GM12878 (cell line): ENCODE results near the gene HDAC7. TPM values are rescaled to one million over a fixed set of nuclear protein-coding genes. Genes with fewer than 3 reads are reported as not detected.
A peak's percentile ranks its signal among the peaks of the same experiment; 100 is the strongest.

Source experiments
- BCL11A ChIP-seq: IDR thresholded peaks from 2 replicates; pipeline ENCODE4 v1.6.1; 2011; ENCODE audit warnings: low read depth, low read length
- CBFB ChIP-seq: IDR thresholded peaks from 2 replicates; pipeline ENCODE4 v1.6.1; 2016; ENCODE audit warnings: antibody characterized with exemption, low read depth
- CEBPB ChIP-seq, 2 experiments: fragments of 150-350 bp in 1 of 2; IDR thresholded peaks; 2 replicates each; pipeline ENCODE4 v1.6.1; 2012 to 2014; ENCODE audit warnings: low read depth in 2 of 2, low read length in 2 of 2, borderline replicate concordance in 1 of 2, inconsistent platforms in 1 of 2
- CHD2 ChIP-seq: IDR thresholded peaks from 2 replicates; pipeline ENCODE4 v1.6.1; 2011; ENCODE audit warnings: low read depth, low read length, improper control_type of control experiment, borderline replicate concordance
- EGR1 ChIP-seq, 2 experiments: IDR thresholded peaks; 1 replicate in 1 of 2; 2 replicates in 1 of 2; pipeline ENCODE4 v1.6.1; 2011 to 2012; ENCODE audit warnings: low read depth in 2 of 2, low read length in 2 of 2, borderline replicate concordance in 1 of 2, mild to moderate bottlenecking in 1 of 2, moderate library complexity in 1 of 2
- ESRRA ChIP-seq: IDR thresholded peaks from 2 replicates; pipeline ENCODE4 v1.6.1; 2012; ENCODE audit warnings: mild to moderate bottlenecking, low read length, improper control_type of control experiment
- ETV6 ChIP-seq, 2 experiments: fragments of 450-650 bp in 1 of 2; IDR thresholded peaks in 1 of 2; conservative IDR thresholded peaks in 1 of 2; 2 replicates each; pipeline ENCODE4 v1.6.1; 2014; ENCODE audit warnings: antibody characterized with exemption in 1 of 2, borderline replicate concordance in 1 of 2, low read depth in 1 of 2, mild to moderate bottlenecking in 1 of 2, moderate library complexity in 1 of 2
- FOXK2 ChIP-seq: fragments of 450-650 bp; IDR thresholded peaks from 2 replicates; pipeline ENCODE4 v1.6.1; 2017; ENCODE audit warnings: mild to moderate bottlenecking, moderate library complexity
- HCFC1 ChIP-seq: fragments of 150-350 bp; IDR thresholded peaks from 2 replicates; pipeline ENCODE4 v1.6.1; 2014; ENCODE audit warnings: low read length
- MEF2A ChIP-seq: IDR thresholded peaks from 2 replicates; pipeline ENCODE4 v1.6.1; 2011; ENCODE audit warnings: low read depth, mild to moderate bottlenecking, low read length, moderate library complexity; ENCODE audit not compliant: insufficient read depth
- MTA2 ChIP-seq: fragments of 450-650 bp; IDR thresholded peaks from 2 replicates; pipeline ENCODE4 v1.6.1; 2016; ENCODE audit warnings: low read depth, mild to moderate bottlenecking, moderate library complexity
- MXI1 ChIP-seq: fragments of 150-350 bp; IDR thresholded peaks from 2 replicates; pipeline ENCODE4 v1.6.1; 2011; ENCODE audit warnings: low read depth, mild to moderate bottlenecking, inconsistent platforms, low read length, improper control_type of control experiment
- MYB ChIP-seq: fragments of 150-350 bp; IDR thresholded peaks from 2 replicates; pipeline ENCODE4 v1.6.1; 2014; ENCODE audit warnings: mild to moderate bottlenecking, low read depth, low read length, borderline replicate concordance
- NBN ChIP-seq: fragments of 450-650 bp; IDR thresholded peaks from 2 replicates; pipeline ENCODE4 v1.6.1; 2016
- NFIC ChIP-seq: IDR thresholded peaks from 2 replicates; pipeline ENCODE4 v1.6.1; 2012; ENCODE audit warnings: low read depth, mild to moderate bottlenecking, inconsistent platforms, low read length, moderate library complexity
- NKRF ChIP-seq: fragments of 450-650 bp; conservative IDR thresholded peaks from 2 replicates; pipeline ENCODE4 v1.6.1; 2017; ENCODE audit warnings: mild to moderate bottlenecking, moderate library complexity
- PAX5 ChIP-seq: IDR thresholded peaks from 2 replicates; pipeline ENCODE4 v1.6.1; 2011; ENCODE audit warnings: low read depth, low read length, borderline replicate concordance
- PAX8 ChIP-seq: fragments of 450-650 bp; IDR thresholded peaks from 2 replicates; pipeline ENCODE4 v1.6.1; 2017; ENCODE audit warnings: mild to moderate bottlenecking, moderate library complexity
- RAD51 ChIP-seq: fragments of 450-650 bp; IDR thresholded peaks from 2 replicates; pipeline ENCODE4 v1.6.1; 2016; ENCODE audit warnings: moderate library complexity, mild to moderate bottlenecking, inconsistent platforms
- RB1 ChIP-seq: fragments of 450-650 bp; formaldehyde crosslinking; IDR thresholded peaks from 2 replicates; pipeline ENCODE4 v1.6.1; 2017; ENCODE audit warnings: mild to moderate bottlenecking, borderline replicate concordance
- RFX5 ChIP-seq: IDR thresholded peaks from 2 replicates; pipeline ENCODE4 v1.6.1; 2011; ENCODE audit warnings: low read depth, low read length, improper control_type of control experiment
- SMAD1 ChIP-seq: fragments of 450-650 bp; IDR thresholded peaks from 2 replicates; pipeline ENCODE4 v1.6.1; 2018; ENCODE audit warnings: mild to moderate bottlenecking, low read depth; ENCODE audit not compliant: partially characterized antibody
- SMARCA5 ChIP-seq: fragments of 450-650 bp; IDR thresholded peaks from 2 replicates; pipeline ENCODE4 v1.6.1; 2017; ENCODE audit warnings: mild to moderate bottlenecking
- TCF3 ChIP-seq: IDR thresholded peaks from 2 replicates; pipeline ENCODE4 v1.6.1; 2012; ENCODE audit warnings: low read depth, mild to moderate bottlenecking, low read length, borderline replicate concordance; ENCODE audit not compliant: insufficient read depth
- TCF7 ChIP-seq: IDR thresholded peaks from 2 replicates; pipeline ENCODE4 v1.6.1; 2014; ENCODE audit warnings: antibody characterized with exemption, borderline replicate concordance
- ZBED1 ChIP-seq: IDR thresholded peaks from 2 replicates; pipeline ENCODE4 v1.6.1; 2016; ENCODE audit warnings: borderline replicate concordance
- ZNF274 ChIP-seq: IDR thresholded peaks from one replicate; pipeline ENCODE4 v1.8.0; 2011; ENCODE audit not compliant: insufficient read length, insufficient read depth
- ZNF622 ChIP-seq: fragments of 450-650 bp; IDR thresholded peaks from 2 replicates; pipeline ENCODE4 v1.6.1; 2017; ENCODE audit warnings: mild to moderate bottlenecking, inconsistent platforms
- polyA plus RNA-seq, 11 experiments: library from polyadenylated mRNA; depleted of rRNA in 4 of 11; unstranded in 6 of 11; stranded (reverse) in 5 of 11; fragments of >200 nt; fragmentation: Nextera tagmentation in 4 of 11; fragmentation: Illumina TruSeq in 1 of 11; extraction: Ambion mirVana in 4 of 11; extraction: Trizol in 1 of 11; gene quantifications; 1 replicate in 1 of 11; 2 replicates in 10 of 11; pipeline versions ENCODE4 v1.2.1 to v1.2.3, GENCODE V29; 2011 to 2016; ENCODE audit warnings: inconsistent platforms in 2 of 11, missing spikeins in 2 of 11, low read depth in 1 of 11
- total RNA-seq, 4 experiments: library from RNA; depleted of rRNA in 3 of 4; stranded (reverse); fragments of >200 nt in 3 of 4; fragmentation: Illumina TruSeq in 1 of 4; extraction: Trizol in 1 of 4; gene quantifications; 2 replicates each; pipeline versions ENCODE4 v1.2.1 to v1.2.3, GENCODE V29; 2013 to 2021
- TF ChIP-seq, protein P1 (sequence below): fragments of 450-650 bp; IDR thresholded peaks from 2 replicates; pipeline ENCODE4 v1.6.1; 2018; ENCODE audit warnings: mild to moderate bottlenecking, low read depth, moderate library complexity; ENCODE audit not compliant: partially characterized antibody

HDAC7 gene
- total and polyA plus RNA-seq, 10 of the 15 experiments (the other 5 are each of a cell fraction or from before 2014, with no cell fraction given) = 0.47 to 18.3 (median 5.4) TPM

DNA sequence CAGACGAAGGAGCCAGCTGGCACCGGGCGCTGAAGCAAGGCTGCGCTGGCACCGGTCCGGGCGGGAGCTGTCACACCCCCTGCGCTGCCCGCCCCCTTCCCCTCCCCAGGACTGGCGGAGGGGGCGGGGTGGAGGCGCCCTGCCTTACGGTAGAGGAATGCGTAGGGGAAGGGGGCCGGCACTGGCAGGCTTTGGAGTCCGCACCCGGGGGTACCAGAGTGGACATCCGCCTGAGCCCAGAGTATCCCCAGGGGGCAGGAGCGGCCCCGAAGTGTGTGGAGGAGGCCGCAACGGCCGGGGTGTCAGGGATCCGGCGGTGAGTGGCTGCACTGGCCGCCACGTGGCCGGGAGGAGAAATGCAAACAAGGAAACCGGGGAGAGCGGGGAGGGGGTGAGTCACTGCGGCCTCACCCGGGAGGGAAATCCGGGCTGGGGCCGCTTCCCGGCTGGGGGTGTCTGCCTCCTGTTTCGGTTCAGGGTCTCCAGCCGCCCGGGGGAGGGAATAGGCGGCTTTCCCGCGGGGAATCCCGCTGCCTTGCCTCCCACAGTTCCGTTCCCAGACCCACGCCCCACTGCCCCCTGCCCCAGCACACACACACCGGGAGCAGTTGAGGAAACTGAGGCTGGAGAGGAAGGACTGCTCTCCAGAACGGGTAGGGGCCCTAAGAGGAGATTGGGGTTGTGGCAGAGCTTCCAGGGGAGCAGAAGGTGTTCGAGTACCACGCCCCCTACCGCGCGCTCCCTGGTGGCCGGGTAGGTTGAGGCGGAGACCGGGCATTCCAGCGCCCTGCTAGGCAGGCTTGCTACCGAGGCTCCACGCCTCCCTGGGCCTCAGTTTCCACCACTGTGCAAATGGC, 60.6 kb downstream of the HDAC7 start, which contains the start of gene RAPGEF3 (continued):
- TF ChIP-seq NKRF = peak; percentile 45
- no peak for TF ChIP-seq MTA2
- TF ChIP-seq ZBED1 = no peak
- TF ChIP-seq EGR1 (IDR thresholded peaks at IDR 0.05; ENCODE audit: borderline replicate concordance in 1 of 2, low read depth in 2 of 2, low read length in 2 of 2) = no peak
- TF ChIP-seq FOXK2 = peak; percentile 47; the same call in 1 of the 2 replicates
- TF ChIP-seq TCF7 = no peak
- no peak for TF ChIP-seq MEF2A
- 0 out of 2 replicates have a peak, but pooled peaks have one; percentile 22 for TF ChIP-seq CBFB
- no peak for TF ChIP-seq ZNF274
- no peak for TF ChIP-seq SMAD1
- peak; percentile 75 for TF ChIP-seq RAD51
- TF ChIP-seq SMARCA5 = 0 out of 2 replicates have a peak, but pooled peaks have one; percentile 12
- TF ChIP-seq HCFC1 = no peak
- TF ChIP-seq CEBPB (IDR thresholded peaks at IDR 0.05; ENCODE audit: borderline replicate concordance in 1 of 2, low read depth in 2 of 2, low read length in 2 of 2) = no peak
- TF ChIP-seq NFIC = no peak
- no peak for TF ChIP-seq ESRRA
- no peak for TF ChIP-seq BCL11A
- peak; percentile 41; the same call in 1 of the 2 replicates for TF ChIP-seq RB1
- TF ChIP-seq PAX8 = no peak
- TF ChIP-seq, protein P1, sequence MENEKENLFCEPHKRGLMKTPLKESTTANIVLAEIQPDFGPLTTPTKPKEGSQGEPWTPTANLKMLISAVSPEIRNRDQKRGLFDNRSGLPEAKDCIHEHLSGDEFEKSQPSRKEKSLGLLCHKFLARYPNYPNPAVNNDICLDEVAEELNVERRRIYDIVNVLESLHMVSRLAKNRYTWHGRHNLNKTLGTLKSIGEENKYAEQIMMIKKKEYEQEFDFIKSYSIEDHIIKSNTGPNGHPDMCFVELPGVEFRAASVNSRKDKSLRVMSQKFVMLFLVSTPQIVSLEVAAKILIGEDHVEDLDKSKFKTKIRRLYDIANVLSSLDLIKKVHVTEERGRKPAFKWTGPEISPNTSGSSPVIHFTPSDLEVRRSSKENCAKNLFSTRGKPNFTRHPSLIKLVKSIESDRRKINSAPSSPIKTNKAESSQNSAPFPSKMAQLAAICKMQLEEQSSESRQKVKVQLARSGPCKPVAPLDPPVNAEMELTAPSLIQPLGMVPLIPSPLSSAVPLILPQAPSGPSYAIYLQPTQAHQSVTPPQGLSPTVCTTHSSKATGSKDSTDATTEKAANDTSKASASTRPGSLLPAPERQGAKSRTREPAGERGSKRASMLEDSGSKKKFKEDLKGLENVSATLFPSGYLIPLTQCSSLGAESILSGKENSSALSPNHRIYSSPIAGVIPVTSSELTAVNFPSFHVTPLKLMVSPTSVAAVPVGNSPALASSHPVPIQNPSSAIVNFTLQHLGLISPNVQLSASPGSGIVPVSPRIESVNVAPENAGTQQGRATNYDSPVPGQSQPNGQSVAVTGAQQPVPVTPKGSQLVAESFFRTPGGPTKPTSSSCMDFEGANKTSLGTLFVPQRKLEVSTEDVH = no peak
- no peak for TF ChIP-seq MYB
- no peak for TF ChIP-seq PAX5
- no peak for TF ChIP-seq NBN
- TF ChIP-seq TCF3 = no peak
- TF ChIP-seq ETV6 (conservative IDR thresholded peaks at IDR 0.05 in 1 of 2, IDR thresholded peaks at IDR 0.05 in 1 of 2; ENCODE audit: borderline replicate concordance in 1 of 2, low read depth in 1 of 2) = no peak
- TF ChIP-seq RFX5 = no peak
- TF ChIP-seq MXI1 = peak; percentile 72
- no peak for TF ChIP-seq ZNF622
- no peak for TF ChIP-seq CHD2
